TTC549 (cell line): ENCODE results near the gene ZNF530.

Experiments used
- FAIRE-seq: peaks from 2 replicates; lab custom pipeline; 2012; peaks lifted over from hg19 to GRCh38; lab: Jason Lieb, UNC

ZNF530 gene

GRCh38 chr19:57599761-57600383 is at the start of gene ZNF530:
Gene ZNF530, plus strand, starts transcription at chr19:57599885. Its CDS starts 4,461 bp downstream, at chr19:57604346.
- FAIRE-seq: peak; percentile 56

GRCh38 chr19:57552432-57552831 is 47.3 kb upstream of the ZNF530 start:
- no peak for FAIRE-seq

- no peak for FAIRE-seq
These were observed 42.0 kb upstream of the ZNF530 start for GRCh38 chr19:57557659-57558058.

DNA sequence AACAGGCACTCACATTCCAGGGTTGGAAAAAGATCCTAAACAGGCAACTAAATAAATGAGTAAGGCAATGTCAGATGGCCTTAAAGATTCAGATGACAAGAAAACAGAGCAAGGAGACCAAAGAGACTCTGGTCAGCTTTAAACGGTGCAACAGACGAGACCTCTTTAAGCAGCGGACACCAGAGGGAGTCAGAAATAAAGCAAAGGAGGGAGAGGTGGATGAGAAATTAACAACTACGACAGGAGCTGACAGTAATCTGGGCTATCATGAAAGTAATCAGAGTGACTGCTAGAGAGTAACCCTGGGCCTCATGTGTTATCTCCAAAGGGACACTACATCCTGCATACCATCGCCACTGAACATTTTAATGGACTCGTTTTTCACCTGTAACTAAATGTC is 41.2 kb upstream of the ZNF530 start:
- no peak for FAIRE-seq

GRCh38 chr19:57559008-57559403 is 40.7 kb upstream of the ZNF530 start:
- FAIRE-seq: no peak

GRCh38 chr19:57559404-57560025 is 40.2 kb upstream of the ZNF530 start, which contains the start of gene ZNF550:
Gene ZNF550, minus strand, starts transcription at chr19:57559863. Its CDS starts 181 bp downstream, at chr19:57559682.
- FAIRE-seq: peak; percentile 68

DNA sequence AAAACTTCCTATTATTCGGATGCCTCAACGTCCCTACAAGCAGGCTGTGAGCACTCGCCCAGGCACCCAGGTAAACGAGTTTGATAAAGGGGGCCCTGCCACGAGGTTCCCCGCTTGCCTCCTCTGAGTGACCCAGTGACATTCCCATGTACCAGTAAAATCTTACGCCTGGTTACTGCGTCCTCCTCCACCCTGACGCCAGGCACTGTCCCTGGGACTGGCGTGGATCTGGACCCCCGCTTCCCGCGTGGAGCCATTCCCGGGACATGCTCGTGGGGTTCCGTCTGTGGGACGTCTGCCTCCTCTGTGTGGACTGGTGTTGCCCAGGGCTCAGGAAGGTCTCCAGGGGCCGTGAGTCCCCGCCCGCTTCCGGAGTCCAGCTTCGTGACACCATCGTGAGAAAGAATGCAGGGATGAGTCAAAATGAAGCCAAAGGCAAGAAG is 39.6 kb upstream of the ZNF530 start:
- FAIRE-seq: no peak

GRCh38 chr19:57563547-57563946 is 36.1 kb upstream of the ZNF530 start:
- FAIRE-seq: no peak

- no peak for FAIRE-seq
These were observed 33.1 kb upstream of the ZNF530 start for GRCh38 chr19:57566396-57567265.

DNA sequence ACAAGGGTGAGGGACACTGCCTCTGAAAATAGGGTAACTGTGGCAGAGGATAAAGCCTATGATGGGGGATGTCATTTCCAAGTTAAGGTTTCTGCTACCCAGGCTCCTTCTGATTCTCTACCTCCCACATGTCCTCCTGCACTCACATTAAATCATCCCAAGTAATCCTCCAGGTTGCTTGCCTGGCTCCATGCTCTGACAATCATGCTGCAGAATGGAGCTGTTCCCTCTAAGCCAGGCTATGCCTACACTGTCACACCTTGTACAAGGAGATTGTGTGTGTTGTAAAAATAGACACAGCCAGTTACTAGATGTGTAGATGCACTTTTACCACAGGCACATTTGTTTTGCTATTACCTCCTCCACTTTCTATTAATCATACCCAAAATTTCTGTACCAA is 29.0 kb upstream of the ZNF530 start:
- no peak for FAIRE-seq

GRCh38 chr19:57572415-57572947 is 27.2 kb upstream of the ZNF530 start:
- no peak for FAIRE-seq

DNA sequence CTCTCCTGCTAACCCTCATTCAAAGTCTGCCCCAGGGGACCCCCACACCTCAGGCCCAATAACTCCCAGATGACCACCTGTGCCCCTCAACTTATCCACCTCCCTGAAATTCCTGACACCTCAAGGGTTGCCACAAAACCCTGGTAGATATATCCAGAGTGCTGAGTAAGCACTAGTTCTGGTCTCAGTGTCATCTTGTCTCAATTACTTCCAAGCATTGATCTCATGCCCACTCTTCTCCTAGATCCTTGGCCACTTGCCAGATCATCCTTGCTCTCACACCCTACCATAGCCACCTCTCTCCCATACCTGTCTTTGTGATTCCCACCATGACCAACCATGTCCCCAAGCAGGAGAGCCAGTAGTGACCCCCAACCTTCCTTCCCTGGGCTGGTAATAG is 23.0 kb upstream of the ZNF530 start:
- no peak for FAIRE-seq

DNA sequence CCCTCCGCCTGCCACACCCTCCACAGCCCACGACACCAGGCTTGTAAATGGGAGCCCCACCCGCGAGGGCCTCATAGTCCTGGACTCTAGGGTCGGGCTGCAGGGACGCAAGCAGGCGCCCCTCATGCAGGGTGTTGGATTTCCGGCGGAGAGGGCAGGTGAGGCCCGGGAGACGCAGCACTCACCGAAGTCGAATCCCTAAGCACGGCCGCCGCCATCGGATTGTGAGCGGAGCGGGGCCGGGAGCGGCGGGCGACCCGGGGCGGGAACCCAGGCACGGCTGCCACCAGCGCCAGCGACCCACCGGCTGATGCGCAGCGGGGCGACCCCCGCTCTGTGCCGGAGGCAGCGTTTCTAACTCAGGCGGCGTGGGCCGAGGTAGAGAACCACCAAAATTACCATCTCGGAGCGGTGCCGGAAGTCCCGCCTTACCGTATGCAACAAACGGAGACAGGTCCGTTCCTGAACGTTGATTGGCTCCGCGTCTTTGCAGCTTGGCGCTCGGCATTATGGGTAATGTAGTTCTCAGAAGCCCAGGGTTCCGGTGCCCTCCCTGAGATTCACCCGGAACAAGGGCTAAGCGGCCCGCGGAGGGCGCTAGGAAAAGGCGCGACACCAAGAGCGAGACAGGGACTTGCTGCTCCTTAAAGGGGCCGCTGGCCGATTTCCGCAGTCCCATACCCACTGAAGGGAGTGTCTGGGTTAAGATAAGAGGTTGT is 21.0 kb upstream of the ZNF530 start, which contains the start of gene ZNF416:
TSS of gene ZNF416 (minus strand) at position 425 of the 719 bp plus-strand sequence. CDS start at position 218, 207 bp downstream.
- FAIRE-seq: peak; percentile 97

GRCh38 chr19:57583104-57583520 is 16.6 kb upstream of the ZNF530 start:
- no peak for FAIRE-seq

- FAIRE-seq: peak; percentile 88
These were observed 15.9 kb upstream of the ZNF530 start, which contains the start of gene ZIK1 for GRCh38 chr19:57583521-57584416. Gene ZIK1, plus strand, starts transcription at chr19:57584145. Its CDS starts 212 bp downstream, at chr19:57584357.

DNA sequence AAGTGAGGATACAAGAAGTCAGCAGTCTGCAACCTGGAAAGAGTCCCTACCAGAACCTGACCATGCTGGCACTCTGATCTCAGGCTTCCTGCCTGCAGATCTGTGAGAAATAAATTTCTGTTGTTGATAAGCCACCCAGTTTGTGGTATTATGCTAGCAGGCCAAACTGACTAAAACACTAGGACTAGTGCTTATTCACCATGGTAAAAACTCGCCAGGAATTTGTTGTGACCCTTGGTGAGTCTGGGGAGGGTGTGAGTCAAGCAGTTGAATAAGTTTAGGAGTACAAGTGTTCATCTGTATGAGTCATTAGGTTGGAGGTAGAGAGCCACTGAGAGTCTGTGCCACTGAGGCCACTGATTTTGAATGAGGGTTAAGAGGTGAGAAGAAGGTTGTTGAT is 12.2 kb upstream of the ZNF530 start:
- FAIRE-seq: no peak

DNA sequence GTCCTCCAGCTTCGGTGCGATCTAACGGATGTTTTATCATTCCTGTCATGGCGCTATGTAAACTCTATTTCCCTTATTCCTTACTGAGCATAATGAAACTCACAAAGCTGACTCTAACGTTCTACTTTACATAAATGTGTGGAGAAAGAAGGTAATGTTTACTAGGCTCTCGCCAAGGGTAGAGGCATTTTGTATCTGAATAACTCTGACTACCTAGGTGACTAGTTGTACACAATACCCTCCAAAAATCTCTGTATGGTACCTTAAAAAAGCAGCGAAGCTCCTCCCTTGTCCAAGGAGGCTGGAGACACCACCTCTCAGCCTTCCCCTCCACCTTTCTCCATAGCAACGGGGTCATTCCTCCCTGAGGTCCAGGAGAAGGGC is 316 bp upstream of the ZNF530 start:
- FAIRE-seq: no peak

GRCh38 chr19:57606931-57607330 is 7.2 kb downstream of the ZNF530 start:
- FAIRE-seq: no peak

DNA sequence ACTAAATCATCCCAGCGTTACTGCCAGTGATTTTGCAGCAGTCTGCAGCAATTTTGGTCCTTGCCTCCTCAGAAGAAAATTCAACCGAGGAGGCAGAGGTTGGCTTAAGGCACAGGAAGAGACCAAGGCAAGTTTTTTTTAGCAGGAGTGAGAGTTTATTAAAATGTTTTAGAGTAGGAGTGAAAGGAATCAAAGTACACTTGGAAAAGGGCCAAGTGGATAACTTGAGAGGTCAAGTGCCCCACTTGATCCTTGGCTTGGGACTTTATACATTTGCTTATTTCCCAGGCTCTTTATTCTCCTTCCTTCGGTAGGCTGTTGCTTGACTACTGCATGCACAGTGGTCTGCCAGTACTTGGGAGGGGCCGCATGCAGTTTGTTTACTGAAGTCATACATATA is 11.4 kb downstream of the ZNF530 start:
- FAIRE-seq: no peak

GRCh38 chr19:57613941-57614743 is 14.5 kb downstream of the ZNF530 start, which contains the start of gene ZNF134:
Gene ZNF134, plus strand, starts transcription at chr19:57614242. Its CDS starts 5,227 bp downstream, at chr19:57619469.
- no peak for FAIRE-seq
